ENCODE results near the gene MME. TPM values are rescaled to one million over a fixed set of nuclear protein-coding genes. Genes with fewer than 3 reads are reported as not detected.

Gene MME
- total RNA-seq, 2 donors from 2014 or later, result 0.96 to 2.8 TPM

DNA sequence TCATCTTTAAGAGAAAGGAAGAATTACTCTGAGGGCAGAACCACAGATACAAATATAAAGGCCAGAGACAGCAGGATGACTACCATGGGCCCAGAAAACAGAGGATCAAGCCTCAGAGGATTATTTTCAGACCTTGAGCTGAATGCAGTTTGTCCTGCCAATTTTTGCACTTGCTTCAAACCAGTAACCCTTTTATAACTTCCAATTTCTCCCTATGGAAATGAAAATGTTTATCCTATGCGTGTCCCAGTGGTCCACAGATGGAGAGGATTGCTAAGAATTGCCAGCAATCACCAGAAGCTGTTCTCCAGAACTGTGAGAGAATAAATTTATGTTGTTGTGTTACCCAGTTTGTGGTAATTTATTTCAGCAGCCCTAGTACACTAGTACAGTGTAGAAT is 26.4 kb upstream of the MME start:
- peaks cover 0 to 18% of the 10 kb centered on the region in 2 donors for H3K9me3 ChIP-seq
- no peak overlapping the region for H3K27ac ChIP-seq
- TF ChIP-seq, protein P1, sequence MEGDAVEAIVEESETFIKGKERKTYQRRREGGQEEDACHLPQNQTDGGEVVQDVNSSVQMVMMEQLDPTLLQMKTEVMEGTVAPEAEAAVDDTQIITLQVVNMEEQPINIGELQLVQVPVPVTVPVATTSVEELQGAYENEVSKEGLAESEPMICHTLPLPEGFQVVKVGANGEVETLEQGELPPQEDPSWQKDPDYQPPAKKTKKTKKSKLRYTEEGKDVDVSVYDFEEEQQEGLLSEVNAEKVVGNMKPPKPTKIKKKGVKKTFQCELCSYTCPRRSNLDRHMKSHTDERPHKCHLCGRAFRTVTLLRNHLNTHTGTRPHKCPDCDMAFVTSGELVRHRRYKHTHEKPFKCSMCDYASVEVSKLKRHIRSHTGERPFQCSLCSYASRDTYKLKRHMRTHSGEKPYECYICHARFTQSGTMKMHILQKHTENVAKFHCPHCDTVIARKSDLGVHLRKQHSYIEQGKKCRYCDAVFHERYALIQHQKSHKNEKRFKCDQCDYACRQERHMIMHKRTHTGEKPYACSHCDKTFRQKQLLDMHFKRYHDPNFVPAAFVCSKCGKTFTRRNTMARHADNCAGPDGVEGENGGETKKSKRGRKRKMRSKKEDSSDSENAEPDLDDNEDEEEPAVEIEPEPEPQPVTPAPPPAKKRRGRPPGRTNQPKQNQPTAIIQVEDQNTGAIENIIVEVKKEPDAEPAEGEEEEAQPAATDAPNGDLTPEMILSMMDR (IDR thresholded peaks at IDR 0.05), result no peak

DNA sequence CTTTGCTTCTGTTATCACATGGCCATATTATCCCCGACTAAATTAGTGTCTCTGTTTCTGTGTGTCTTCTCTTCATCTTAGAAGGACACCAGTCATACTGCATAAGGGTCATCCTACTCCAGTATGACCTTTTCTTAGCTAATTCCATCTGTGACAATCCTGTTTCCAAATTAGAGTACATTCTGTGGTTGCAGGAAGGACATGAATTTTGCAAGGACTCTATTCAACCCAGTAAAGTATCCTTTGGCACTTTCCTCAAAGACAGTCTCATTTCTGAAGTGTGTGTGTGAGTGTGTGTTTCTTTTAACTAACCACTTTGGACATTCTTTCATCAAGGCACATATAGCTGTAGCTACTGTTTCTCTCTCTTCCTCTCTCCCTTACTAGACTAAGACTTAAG is 15.2 kb upstream of the MME start:
- Histone ChIP-seq H3K4me3 (no peak overlapping the region), H3K27me3 (no peaks in the 10 kb centered on the region), H3K4me1 (no peaks in the 10 kb centered on the region), H3K9me3 (no peaks in the 10 kb centered on the region), H3K36me3 (no peaks in the 10 kb centered on the region), H3K27ac (no peak overlapping the region)
- TF ChIP-seq, protein P1 (IDR thresholded peaks at IDR 0.05), result no peak
- no peak for DNase-seq (ENCODE audit: low spot score)

More for the DNA sequence above, 26.4 kb upstream of the MME start:
- no peaks in the 10 kb centered on the region for H3K36me3 ChIP-seq
- no peak overlapping the region for H3K4me3 ChIP-seq
- H3K4me1 ChIP-seq, result no peaks in the 10 kb centered on the region
- no peaks in the 10 kb centered on the region for H3K27me3 ChIP-seq
- no peak for DNase-seq (ENCODE audit: low spot score)

DNA sequence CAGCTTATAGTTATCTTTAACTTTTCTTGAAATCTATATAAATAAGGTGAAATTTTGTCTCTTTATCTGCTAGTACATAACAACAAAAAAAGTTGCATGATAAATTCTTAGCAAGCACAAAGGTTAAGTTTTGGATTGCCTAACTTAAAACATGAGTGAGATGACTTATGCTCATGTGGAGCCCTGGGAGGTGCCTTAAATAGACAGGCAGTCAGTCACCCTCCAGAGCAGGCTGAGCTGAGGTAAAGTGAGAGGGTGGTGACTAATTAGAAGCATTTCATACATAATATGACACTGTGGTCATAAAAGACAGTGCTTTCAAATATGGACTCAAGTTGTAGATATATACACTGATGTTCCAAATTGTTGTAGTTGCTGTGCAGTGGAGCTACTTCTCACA is 14.6 kb upstream of the MME start:
- no peak overlapping the region for H3K4me3 ChIP-seq
- DNase-seq (ENCODE audit: low spot score), result no peak
- H3K9me3 ChIP-seq, result no peaks in the 10 kb centered on the region
- no peaks in the 10 kb centered on the region for H3K36me3 ChIP-seq
- no peaks in the 10 kb centered on the region for H3K4me1 ChIP-seq
- no peaks in the 10 kb centered on the region for H3K27me3 ChIP-seq
- TF ChIP-seq, protein P1 (IDR thresholded peaks at IDR 0.05), result no peak
- H3K27ac ChIP-seq, result no peak overlapping the region

DNA sequence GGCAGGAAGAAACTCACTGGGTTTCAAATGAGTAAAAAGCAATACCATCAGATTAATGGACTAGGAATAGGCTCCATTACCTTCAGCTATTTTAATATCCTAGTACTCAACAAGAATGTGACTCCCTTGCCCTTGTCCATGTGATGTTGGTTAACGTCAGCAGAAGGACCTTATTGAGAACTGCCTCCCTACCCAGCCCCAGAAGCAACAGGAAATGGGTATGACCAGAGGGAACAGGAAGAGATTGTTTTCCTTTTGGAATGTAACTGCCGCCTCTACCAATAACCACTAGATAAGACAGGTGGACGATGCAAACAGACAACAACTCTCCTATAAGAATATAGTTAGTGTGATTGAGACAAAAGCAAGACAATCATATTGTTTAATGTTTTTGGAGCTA is 10.4 kb upstream of the MME start:
- Histone ChIP-seq H3K36me3 (no peaks in the 10 kb centered on the region), H3K27ac (no peak overlapping the region), H3K4me3 (no peak overlapping the region), H3K27me3 (no peaks in the 10 kb centered on the region), H3K9me3 (peaks cover 0 to 3% of the 10 kb centered on the region in 2 donors), H3K4me1 (no peaks in the 10 kb centered on the region)
- TF ChIP-seq, protein P1 (IDR thresholded peaks at IDR 0.05), result no peak
- DNase-seq (ENCODE audit: low spot score), result no peak

DNA sequence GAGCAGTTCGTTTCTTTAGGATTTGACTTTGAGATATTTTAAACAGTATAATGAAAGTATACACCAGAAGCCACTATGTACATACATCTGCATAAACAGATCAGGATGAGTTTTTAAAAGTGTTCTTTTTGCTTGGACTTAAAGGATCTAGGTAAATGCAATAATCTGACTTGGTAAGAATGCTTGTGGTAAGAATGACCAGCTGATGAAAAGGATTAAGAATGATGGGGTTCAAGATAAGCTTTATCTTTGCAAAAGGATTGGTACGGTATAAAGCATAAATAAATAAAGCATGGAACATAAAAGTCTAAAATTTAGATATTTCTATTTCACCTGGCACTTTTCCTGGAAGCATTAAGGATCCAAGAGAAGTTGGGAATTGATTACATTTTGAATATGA is 9.8 kb upstream of the MME start:
- Histone ChIP-seq H3K27ac (no peak overlapping the region), H3K4me1 (no peaks in the 10 kb centered on the region), H3K4me3 (no peak overlapping the region), H3K9me3 (peaks cover 0 to 9% of the 10 kb centered on the region in 2 donors), H3K27me3 (no peaks in the 10 kb centered on the region), H3K36me3 (no peaks in the 10 kb centered on the region)
- DNase-seq (ENCODE audit: low spot score), result no peak
- TF ChIP-seq, protein P1 (IDR thresholded peaks at IDR 0.05), result no peak

DNA sequence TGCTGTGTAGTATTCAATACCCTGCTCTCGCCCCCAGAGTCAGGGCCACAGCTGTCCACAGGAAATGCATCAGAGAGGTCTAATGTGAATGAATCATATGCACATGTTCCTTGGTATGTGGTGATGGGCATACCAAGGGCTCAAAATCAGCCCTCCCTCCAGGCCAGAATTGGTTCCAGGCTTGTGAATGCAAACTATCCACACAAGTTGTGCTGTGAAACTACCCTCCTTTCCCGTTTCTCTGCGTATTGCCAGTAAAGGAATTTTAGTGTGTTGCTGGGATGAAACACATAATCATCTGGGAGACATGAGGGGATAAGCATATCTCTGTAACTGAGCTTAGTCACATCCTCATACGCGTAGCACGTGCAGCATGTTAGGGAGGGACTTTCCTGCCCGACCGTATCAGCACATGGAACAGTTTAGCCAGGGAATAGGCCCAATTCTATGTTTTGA is 9.2 kb upstream of the MME start:
- no peak for DNase-seq (ENCODE audit: low spot score)
- H3K27me3 ChIP-seq, result no peaks in the 10 kb centered on the region
- TF ChIP-seq, protein P1 (IDR thresholded peaks at IDR 0.05), result no peak
- H3K4me1 ChIP-seq, result no peaks in the 10 kb centered on the region
- no peak overlapping the region for H3K27ac ChIP-seq
- H3K4me3 ChIP-seq, result no peak overlapping the region
- peaks cover 0 to 15% of the 10 kb centered on the region in 2 donors for H3K9me3 ChIP-seq
- no peaks in the 10 kb centered on the region for H3K36me3 ChIP-seq
